GM13976 (cell line): ENCODE measurements around the gene ALAS1.

Experiments used
- DNase-seq: peaks from one replicate; pipeline ENCODE4 v3.0.0; 2012; ENCODE audit warnings: low spot score
- CTCF ChIP-seq: IDR thresholded peaks from 2 replicates; pipeline ENCODE4 v1.5.1; 2012; ENCODE audit warnings: borderline replicate concordance, mild to moderate bottlenecking; ENCODE audit not compliant: insufficient read depth; ENCODE audit errors: extremely low read depth, missing control alignments, control extremely low read depth
- in situ Hi-C: fragments of 300-500 bp; cut with MboI; formaldehyde crosslinking; loops from one replicate; pipeline ENCODE4 v1.12.0; 2022; ENCODE audit warnings: low sequenced_read_pairs, mixed read lengths, inconsistent platforms; ENCODE audit not compliant: unreplicated experiment

ALAS1 gene

GRCh38 chr3:52204337-52205073 is 6.5 kb downstream of the ALAS1 start:
- no peak for TF ChIP-seq CTCF
- in situ Hi-C loops: no loop called here
- DNase-seq: no peak

- no peak for DNase-seq
- TF ChIP-seq CTCF: no peak
- in situ Hi-C loops: no loop called here
These were observed 7.9 kb downstream of the ALAS1 start for GRCh38 chr3:52205727-52206372.

DNA sequence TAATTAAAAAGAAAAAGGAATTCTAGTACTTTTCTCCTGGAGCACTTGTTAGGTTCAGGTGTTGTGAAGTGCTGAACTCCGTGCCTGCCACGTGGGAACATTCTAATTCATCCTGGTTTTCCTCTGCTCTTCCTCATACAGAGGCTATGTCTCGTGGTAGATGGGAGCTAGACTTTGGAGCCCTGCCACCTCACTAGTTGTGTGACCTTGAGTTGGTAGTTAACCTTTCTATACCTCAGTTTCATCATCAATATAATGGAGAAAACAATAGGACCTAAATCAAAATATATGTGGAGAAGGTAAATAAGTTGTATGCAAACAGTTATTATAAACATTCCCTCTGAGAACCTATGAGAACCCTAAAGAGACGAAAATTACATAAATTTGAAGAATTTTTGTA is 10.6 kb downstream of the ALAS1 start:
- no peak for TF ChIP-seq CTCF
- no peak for DNase-seq
- in situ Hi-C loops: no loop called here

DNA sequence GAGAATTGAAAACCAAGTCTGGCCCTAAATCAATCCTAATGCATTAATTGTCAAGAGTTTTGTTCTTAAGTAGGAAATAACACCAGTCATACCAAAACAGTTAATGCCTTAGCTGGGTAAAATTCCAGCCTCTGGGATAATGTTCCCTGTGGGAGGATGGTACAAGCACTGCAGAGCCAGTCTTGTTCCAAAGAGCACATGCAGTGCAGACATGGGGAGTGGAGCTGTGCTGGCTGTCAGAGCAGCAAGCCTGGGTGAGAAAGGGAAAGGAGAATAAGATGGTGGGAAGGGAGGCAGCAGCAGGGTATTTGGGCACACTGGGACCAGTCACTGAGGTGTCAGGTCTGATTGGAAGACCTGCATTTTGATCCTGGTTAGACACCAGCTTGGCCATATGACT is 12.1 kb downstream of the ALAS1 start:
- no peak for TF ChIP-seq CTCF
- in situ Hi-C loops: no loop called here
- DNase-seq: no peak

- no peak for TF ChIP-seq CTCF
- no peak for DNase-seq
- in situ Hi-C loops: no loop called here
These were observed 12.6 kb downstream of the ALAS1 start for GRCh38 chr3:52210550-52211046.

DNA sequence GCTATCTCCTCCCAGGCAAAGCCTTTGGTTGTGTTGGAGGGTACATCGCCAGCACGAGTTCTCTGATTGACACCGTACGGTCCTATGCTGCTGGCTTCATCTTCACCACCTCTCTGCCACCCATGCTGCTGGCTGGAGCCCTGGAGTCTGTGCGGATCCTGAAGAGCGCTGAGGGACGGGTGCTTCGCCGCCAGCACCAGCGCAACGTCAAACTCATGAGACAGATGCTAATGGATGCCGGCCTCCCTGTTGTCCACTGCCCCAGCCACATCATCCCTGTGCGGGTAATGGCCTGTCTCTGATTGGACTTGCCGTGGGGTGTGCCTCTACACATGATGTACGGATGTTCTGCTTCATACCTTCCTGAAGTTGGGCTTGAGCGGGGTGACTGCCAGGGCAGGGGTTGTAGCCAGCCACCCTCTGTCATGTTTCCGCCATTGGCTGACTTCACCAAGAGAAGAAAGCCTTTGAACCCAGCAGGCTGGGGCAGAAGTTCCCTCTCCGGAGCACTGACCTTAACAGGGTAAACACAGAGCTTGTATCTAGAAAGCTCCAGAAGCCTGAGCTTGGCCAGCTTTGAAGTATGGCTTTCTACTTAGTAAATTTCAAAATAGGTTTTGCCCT is 13.4 kb downstream of the ALAS1 start:
- no peak for TF ChIP-seq CTCF
- in situ Hi-C loops: no loop called here
- no peak for DNase-seq
